A673 (cell line): ENCODE data around the gene ANAPC1. TPM values are rescaled to one million over a fixed set of nuclear protein-coding genes. Genes with fewer than 3 reads are reported as not detected.

Source experiments
- BruUV-seq: library from RNA; stranded (reverse); fragments of 400-500 nt; replicated peaks from 2 replicates; lab custom pipeline; 2021; lab: Mats Ljungman, UMichigan
- CTCF ChIA-PET: fragments of 300-600 bp; sonication (Branson Sonifier 250); formaldehyde crosslinking; loops from one replicate; lab custom pipeline; 2022; ENCODE audit warnings: antibody characterized with exemption; lab: Charles Lee
- POLR2A ChIA-PET: fragments of 300-600 bp; sonication (Branson Sonifier 250); formaldehyde crosslinking; loops from one replicate; lab custom pipeline; 2022; ENCODE audit warnings: antibody characterized with exemption; ENCODE audit not compliant: low non-redundant PET; lab: Charles Lee
- DNase-seq: peaks from one replicate; pipeline ENCODE4 v3.0.0-alpha.2; 2015; ENCODE audit warnings: low spot score
- H3K27ac ChIP-seq: fragments of 200-600 bp; sonication (generic); 2 replicates; pipeline ENCODE4 v1.5.1; 2016; ENCODE audit warnings: mixed run types, low read depth, mild to moderate bottlenecking, mixed read lengths, antibody characterized with exemption, low read length; ENCODE audit not compliant: poor library complexity, severe bottlenecking
- H3K27me3 ChIP-seq: fragments of 200-600 bp; sonication (generic); replicated peaks from 2 replicates; pipeline ENCODE4 v1.6.1; 2017; ENCODE audit warnings: mixed run types, low read depth, mild to moderate bottlenecking, mixed read lengths, antibody characterized with exemption, low read length; ENCODE audit not compliant: insufficient read depth, poor library complexity
- H3K36me3 ChIP-seq: fragments of 200-600 bp; sonication (generic); 2 replicates; pipeline ENCODE4 v1.6.1; 2016; ENCODE audit warnings: mixed run types, mild to moderate bottlenecking, mixed read lengths, antibody characterized with exemption, low read length; ENCODE audit not compliant: insufficient read depth, poor library complexity, severe bottlenecking
- H3K4me1 ChIP-seq: fragments of 200-600 bp; sonication (generic); 2 replicates; pipeline ENCODE4 v1.6.1; 2017; ENCODE audit warnings: mixed run types, mild to moderate bottlenecking, mixed read lengths, antibody characterized with exemption, low read length; ENCODE audit not compliant: insufficient read depth, poor library complexity, severe bottlenecking
- H3K4me3 ChIP-seq: fragments of 200-600 bp; sonication (generic); 2 replicates; pipeline ENCODE4 v1.5.1; 2016; ENCODE audit warnings: low read depth, mixed run types, mild to moderate bottlenecking, mixed read lengths, low read length; ENCODE audit not compliant: poor library complexity, severe bottlenecking
- H3K9me3 ChIP-seq: fragments of 200-600 bp; sonication (generic); 2 replicates; pipeline ENCODE4 v1.6.1; 2016; ENCODE audit warnings: mixed run types, low read depth, mild to moderate bottlenecking, mixed read lengths, antibody characterized with exemption, low read length; ENCODE audit not compliant: poor library complexity, severe bottlenecking
- CTCF ChIP-seq: fragments of 300-800, 200-600 bp; sonication (generic); conservative IDR thresholded peaks from 2 replicates; pipeline ENCODE4 v1.5.1; 2017; ENCODE audit warnings: low read depth, mild to moderate bottlenecking, antibody characterized with exemption, low read length, moderate library complexity, mixed read lengths
- EZH2 ChIP-seq: fragments of 200-600 bp; sonication (generic); IDR thresholded peaks from 2 replicates; pipeline ENCODE4 v1.6.1; 2017; ENCODE audit warnings: borderline replicate concordance, low read depth, mild to moderate bottlenecking, mixed read lengths, antibody characterized with exemption, low read length; ENCODE audit not compliant: poor library complexity, severe bottlenecking
- intact Hi-C: fragments of 100-400 bp; cut with micrococcal nuclease; formaldehyde crosslinking; loops from one replicate; pipeline ENCODE4 v1.10.0; 2022; ENCODE audit not compliant: unreplicated experiment
- total RNA-seq: library from RNA; stranded (reverse); gene quantifications from 2 replicates; pipeline ENCODE4 v1.2.3, GENCODE V29; 2021

ANAPC1 gene
- total RNA-seq, 1 experiment from 2014 or later: 107 TPM

- CTCF ChIA-PET: no interaction called here
- DNase-seq: peak; percentile 46
- BruUV-seq: no TSS peak
- no peak for TF ChIP-seq CTCF
- no peak for TF ChIP-seq EZH2
- Histone ChIP-seq H3K9me3 (no peaks in the 10 kb centered on the region), H3K36me3 (peaks cover 10% of the 10 kb centered on the region), H3K4me3 (no peak overlapping the region), H3K27me3 (no peaks in the 10 kb centered on the region), H3K4me1 (peaks cover 2% of the 10 kb centered on the region), H3K27ac (no peak overlapping the region)
- POLR2A ChIA-PET: no interaction called here
- intact Hi-C loops: no loop called here
These were observed 46.9 kb upstream of the ANAPC1 start for GRCh38 chr2:111930875-111931274.

GRCh38 chr2:111930409-111930808, 46.4 kb upstream of the ANAPC1 start:
- DNase-seq: no peak
- no peak for TF ChIP-seq CTCF
- TF ChIP-seq EZH2: no peak
- Histone ChIP-seq H3K27ac (no peak overlapping the region), H3K36me3 (peaks cover 10% of the 10 kb centered on the region), H3K4me3 (no peak overlapping the region), H3K27me3 (no peaks in the 10 kb centered on the region), H3K9me3 (no peaks in the 10 kb centered on the region), H3K4me1 (peaks cover 2% of the 10 kb centered on the region)
- no TSS peak for BruUV-seq
- POLR2A ChIA-PET: no interaction called here
- CTCF ChIA-PET: no interaction called here
- intact Hi-C loops: no loop called here

GRCh38 chr2:111927723-111928122, 43.7 kb upstream of the ANAPC1 start:
- Histone ChIP-seq H3K27ac (no peak overlapping the region), H3K9me3 (no peaks in the 10 kb centered on the region), H3K4me3 (no peak overlapping the region), H3K4me1 (peaks cover 2% of the 10 kb centered on the region), H3K36me3 (peaks cover 10% of the 10 kb centered on the region), H3K27me3 (no peaks in the 10 kb centered on the region)
- intact Hi-C loops: no loop called here
- TF ChIP-seq EZH2 (no peak), CTCF (no peak)
- BruUV-seq: no TSS peak
- CTCF ChIA-PET: no interaction called here
- POLR2A ChIA-PET: no interaction called here
- DNase-seq: no peak
